Astrocyte of the cerebellum (primary cell): ENCODE measurements around the gene KCNMA1.

Experiments used
- DNase-seq: peaks from one replicate; pipeline ENCODE4 v3.0.0-alpha.2; 2011; ENCODE audit warnings: low read depth
- H3K4me3 ChIP-seq: 2 replicates; pipeline ENCODE4 v1.5.1; 2011; ENCODE audit warnings: mild to moderate bottlenecking, low read depth, low read length, moderate library complexity
- in situ Hi-C: cut with HindIII; loops from 2 replicates; pipeline ENCODE4 v1.10.0; 2017; ENCODE audit warnings: low sequenced_read_pairs
- TF ChIP-seq, protein P1 (sequence below): IDR thresholded peaks from 2 replicates; pipeline ENCODE4 v1.5.1; 2012; ENCODE audit warnings: low read length, low read depth, moderate library complexity, mild to moderate bottlenecking; ENCODE audit errors: missing control alignments

KCNMA1 gene

DNA sequence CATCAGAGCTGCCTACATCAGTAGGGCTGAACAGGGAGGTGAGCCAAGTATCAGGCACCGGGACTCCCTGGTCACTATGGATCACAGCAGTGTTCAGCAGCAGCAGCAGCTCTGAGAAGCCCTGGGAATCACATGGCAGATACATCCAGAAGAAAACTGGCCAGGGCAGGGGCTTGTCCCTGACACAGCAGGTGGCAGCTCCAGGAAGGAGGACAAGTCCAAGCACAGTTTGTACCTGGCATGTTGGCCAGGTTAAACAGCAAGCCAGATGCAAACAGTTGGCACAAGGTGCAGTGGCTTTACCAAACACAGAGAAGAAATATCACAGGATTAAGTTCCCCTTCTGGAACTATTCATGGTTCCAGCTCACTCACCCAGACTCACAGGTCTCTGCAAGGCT lies 139.4 kb downstream of the KCNMA1 start:
- TF ChIP-seq, protein P1, sequence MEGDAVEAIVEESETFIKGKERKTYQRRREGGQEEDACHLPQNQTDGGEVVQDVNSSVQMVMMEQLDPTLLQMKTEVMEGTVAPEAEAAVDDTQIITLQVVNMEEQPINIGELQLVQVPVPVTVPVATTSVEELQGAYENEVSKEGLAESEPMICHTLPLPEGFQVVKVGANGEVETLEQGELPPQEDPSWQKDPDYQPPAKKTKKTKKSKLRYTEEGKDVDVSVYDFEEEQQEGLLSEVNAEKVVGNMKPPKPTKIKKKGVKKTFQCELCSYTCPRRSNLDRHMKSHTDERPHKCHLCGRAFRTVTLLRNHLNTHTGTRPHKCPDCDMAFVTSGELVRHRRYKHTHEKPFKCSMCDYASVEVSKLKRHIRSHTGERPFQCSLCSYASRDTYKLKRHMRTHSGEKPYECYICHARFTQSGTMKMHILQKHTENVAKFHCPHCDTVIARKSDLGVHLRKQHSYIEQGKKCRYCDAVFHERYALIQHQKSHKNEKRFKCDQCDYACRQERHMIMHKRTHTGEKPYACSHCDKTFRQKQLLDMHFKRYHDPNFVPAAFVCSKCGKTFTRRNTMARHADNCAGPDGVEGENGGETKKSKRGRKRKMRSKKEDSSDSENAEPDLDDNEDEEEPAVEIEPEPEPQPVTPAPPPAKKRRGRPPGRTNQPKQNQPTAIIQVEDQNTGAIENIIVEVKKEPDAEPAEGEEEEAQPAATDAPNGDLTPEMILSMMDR = no peak
- in situ Hi-C loops = no loop called here
- no peak overlapping the region for H3K4me3 ChIP-seq
- no peak for DNase-seq

DNA sequence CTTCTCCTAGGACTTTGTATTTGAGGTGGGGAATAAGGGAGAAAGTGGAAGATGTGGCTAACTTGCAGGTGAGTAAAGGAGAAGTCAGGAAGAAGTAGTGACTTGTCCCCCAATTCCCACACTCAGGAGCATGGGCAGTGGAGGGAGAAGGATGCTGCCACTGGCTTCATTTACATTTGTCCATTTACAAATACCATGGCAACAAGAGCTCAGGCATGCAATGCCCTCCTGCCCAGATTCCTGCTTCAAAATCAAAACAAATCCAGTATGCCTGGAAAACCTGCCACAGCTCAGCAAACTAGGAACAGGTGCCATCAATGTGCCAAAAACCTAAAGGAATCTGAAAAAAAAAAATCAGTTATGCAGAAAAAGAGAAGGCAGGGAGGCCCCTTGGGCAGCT lies 139.9 kb downstream of the KCNMA1 start:
- in situ Hi-C loops = no loop called here
- no peak for DNase-seq
- TF ChIP-seq, protein P1 = no peak
- H3K4me3 ChIP-seq = no peak overlapping the region

DNA sequence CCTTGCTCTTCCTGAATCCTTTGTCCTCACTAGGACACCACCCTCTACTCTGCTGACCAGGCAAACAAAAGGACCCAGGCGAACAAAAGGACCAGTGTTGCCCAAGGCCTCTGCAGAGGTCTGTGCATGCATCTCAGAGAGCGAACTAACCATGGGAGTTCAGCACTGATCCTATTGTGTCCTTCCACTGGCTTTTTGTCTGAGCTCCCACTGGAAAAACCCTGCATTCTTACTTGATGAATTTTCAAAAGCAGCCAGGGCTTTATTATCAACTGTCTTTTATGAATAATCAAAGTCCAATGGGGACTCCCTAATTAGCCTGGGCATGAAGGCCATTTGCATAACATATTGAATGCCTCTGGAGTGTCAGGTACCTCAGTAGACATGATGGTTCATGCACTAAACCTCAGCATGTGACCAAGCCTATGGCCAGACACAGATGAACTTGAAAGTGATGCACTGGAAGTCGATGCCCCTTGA lies 140.6 kb downstream of the KCNMA1 start:
- in situ Hi-C loops = no loop called here

DNA sequence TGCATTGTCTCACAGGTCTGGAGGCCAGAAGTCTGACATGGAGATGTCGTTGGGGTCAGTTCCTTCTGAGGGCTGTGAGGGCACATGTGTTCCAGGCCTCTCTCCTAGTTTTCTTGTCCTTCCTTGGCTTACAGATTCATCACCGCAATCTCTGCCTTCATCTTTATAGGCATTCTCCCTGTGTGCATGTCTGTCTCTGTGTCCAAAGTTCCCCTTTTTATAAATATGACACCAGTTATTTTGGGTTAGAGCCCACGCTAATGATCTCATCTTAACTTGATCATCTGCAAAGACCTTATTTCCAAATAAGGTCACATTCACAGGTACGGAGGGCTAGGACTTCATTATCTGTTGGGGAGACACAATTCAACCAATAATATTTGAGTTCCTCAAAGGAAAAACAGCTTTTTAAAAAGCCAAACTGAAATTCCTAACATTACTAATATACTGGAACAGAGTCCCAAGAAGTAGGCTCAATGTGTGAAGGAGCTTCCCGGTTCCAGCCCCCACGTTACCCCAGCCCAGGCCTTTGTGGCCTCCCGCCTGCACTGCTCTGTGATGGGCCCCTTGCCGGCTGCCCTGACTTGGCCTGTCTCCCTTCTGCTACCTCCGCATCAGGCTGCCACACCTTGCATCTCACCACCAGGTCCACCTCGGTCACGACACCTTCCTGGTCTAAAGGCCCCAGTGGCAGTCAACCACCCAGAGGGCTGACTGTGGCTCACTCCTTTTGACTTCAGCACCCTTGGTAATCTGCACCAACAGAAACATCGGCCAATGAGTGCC lies 142.7 kb downstream of the KCNMA1 start:
- H3K4me3 ChIP-seq = no peak overlapping the region
- in situ Hi-C loops = no loop called here
- TF ChIP-seq, protein P1 = no peak
- no peak for DNase-seq

More for the DNA sequence above, 140.6 kb downstream of the KCNMA1 start:
- TF ChIP-seq, protein P1 = no peak
- DNase-seq = no peak
- H3K4me3 ChIP-seq = no peak overlapping the region

DNA sequence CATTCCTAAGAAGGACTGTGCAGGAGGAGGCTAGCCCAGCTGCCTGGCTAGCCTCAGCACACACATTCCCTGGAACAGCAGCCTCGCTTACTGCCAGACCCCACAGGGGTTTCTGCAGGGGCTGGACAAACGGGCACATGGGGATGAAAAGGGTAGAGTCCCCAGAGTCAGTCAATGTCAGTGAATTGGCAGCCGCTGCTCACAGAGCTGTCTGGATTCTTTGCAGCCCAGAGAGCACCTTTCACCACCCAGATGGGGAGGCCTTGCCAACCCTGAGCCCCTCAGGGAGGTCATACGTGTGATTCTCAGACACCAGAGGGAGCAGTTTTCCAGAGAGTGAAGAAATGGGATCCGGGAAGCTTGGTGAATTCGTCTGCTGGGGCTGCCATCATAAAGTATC lies 143.3 kb downstream of the KCNMA1 start:
- peak; percentile 51 for DNase-seq
- no peak overlapping the region for H3K4me3 ChIP-seq
- in situ Hi-C loops = no loop called here
- TF ChIP-seq, protein P1 = peak; percentile 74

DNA sequence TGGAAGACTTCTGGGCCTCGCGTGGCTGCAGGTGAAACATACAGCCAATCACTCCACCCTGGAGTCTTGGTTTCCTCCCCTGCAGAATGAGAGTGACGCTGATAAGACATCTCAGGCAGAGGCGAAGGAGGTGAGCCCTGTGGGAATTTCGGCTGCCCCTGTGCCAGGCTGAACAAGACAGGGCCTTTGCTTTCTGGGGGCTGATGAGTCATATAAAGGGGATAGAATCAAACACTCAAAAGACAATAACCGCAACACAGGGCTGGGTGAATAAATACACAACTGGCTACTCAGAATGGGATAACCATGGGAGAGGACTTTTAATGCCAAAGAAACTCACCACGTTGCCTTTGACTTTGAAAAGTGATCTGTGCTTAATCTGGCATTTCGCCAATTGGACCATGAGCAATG lies 143.8 kb downstream of the KCNMA1 start:
- TF ChIP-seq, protein P1 = no peak
- in situ Hi-C loops = no loop called here
- H3K4me3 ChIP-seq = no peak overlapping the region
- DNase-seq = no peak
